HG02759 (cell line): ENCODE results near the gene ADAM17.
A peak's percentile ranks its signal among the peaks of the same experiment; 100 is the strongest.

Source experiments
- ATAC-seq: cut with Tn5 transposase; IDR thresholded peaks from one replicate; pipeline ENCODE4 v1.9.1; 2021; ENCODE audit warnings: mild to moderate bottlenecking, moderate library complexity; ENCODE audit not compliant: unreplicated experiment

ADAM17 gene

DNA sequence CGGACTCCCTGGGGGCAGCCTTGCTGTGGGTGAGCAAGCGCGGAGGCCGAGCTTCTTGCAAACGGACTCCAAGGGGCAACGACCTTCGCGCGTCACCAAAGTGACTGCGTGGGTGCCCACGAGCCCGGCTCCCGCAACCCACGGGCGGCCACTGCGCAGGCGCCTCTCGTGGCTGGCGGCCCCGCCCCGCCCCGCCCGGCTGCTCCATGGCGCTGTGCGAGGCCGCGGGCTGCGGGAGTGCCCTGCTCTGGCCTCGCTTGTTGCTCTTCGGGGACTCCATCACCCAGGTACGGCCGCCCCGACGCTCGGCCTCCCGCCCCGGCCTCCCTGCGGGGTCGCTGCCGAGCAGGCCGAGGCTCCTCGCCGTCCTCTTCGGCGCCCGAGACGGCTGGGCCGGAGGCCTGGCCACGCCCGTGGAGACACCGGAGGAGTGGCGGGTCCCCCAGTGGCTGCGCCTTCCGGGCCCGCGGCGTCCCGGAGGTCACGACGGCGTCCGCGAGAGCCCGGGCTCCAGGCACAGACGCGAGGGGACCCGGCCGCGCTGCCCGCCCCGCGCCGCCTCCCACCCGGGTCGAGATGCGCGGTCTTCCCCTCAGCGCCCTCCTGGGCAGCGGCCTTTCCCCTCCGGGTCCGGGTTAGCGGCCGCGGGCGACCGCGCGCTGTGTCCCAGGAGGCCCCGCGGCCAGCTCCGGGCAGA is 81.1 kb downstream of the ADAM17 start, which contains the start of gene IAH1:
IAH1 (plus strand) TSS at position 191 of the 697 bp plus-strand sequence; CDS start at position 207, 16 bp downstream.
- peak; percentile 73 for ATAC-seq

DNA sequence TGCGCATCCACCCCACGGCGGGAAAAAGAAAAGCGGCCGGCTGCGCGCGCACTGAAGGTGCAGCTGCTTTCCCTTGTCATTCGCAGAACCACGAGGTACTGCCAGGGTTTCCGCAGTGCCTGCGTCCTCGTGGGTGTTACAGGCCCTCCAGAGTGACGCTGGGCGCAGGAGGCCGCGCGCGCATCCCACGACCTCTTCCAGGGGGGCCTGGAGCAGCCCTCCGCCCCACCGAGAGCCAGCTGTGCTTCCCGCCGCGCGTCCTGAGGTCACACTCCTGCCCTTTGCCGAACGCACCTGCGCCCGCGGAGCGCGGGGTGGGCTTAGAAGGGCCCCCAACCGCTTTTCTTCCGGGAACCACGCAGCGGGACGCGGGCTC is 81.7 kb downstream of the ADAM17 start:
- ATAC-seq: peak; percentile 30

DNA sequence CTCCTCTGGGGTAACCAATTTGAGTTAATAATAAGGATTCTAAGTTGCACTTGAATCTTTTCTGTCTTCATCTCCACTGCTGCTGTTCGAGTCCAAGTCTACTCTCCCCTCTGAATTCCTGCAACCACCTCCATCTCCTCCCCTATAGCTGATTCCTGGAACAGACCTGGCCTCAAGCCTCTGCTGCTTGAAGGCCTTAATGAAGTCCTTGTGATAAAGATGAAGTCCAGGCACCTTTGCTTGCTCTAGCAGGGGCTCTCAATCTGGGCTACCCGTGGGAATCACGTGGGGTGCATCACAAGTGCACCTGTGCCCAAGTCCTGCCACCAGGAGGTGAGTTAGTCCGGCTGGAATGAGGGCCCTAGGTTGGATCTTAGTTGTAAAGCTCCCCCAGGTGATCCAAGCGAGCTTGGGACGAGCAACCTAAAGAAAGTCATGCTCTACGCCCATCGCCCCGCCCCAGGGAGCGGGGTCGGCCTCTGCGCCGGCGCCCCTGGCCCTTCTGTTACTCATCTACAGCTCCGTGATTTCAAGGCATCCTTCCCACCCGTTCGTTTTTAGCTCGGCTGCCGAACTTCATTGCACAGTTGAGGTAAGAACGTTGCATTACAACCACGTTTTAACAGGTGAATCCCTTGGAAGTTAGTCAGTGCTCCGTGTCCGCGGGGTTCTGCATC is 82.2 kb downstream of the ADAM17 start:
- no peak for ATAC-seq

DNA sequence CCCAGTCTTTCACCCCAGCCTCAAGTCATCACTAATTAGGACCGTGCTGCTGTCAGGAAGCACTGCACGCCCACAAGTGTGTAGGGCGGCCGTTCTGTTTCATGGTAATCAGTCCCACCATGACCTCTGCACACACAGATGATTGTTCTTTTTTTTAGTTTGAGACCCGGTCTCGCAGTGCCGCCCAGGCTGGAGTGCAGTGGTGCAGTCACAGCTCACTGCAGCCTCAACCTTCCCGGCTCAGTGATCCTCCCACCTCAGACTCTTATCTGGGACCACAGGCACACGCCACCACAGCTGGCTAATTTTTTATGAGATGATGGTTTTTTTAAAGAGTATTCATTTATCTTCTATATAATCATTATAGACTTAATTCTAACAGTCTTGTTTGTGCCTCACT is 83.1 kb downstream of the ADAM17 start:
- ATAC-seq: no peak

DNA sequence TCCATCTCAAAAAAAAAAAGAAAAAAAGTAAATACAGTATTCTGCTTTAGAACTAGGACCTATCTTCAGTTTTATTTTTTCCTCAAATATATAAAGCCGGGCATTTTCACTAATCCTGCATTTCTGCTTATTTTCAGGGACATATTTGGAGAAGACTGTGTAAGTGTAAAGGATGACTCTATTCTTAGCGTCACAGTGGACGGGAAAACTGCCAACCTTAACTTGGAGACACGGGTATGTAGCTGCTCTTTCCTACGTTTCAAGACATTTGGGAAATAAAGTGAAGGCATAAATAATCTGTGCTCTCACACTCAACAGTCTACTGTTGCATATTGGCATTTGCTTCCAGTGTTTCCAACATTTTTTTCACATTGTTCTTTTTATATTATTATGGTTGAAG is 84.4 kb downstream of the ADAM17 start:
- ATAC-seq: no peak

DNA sequence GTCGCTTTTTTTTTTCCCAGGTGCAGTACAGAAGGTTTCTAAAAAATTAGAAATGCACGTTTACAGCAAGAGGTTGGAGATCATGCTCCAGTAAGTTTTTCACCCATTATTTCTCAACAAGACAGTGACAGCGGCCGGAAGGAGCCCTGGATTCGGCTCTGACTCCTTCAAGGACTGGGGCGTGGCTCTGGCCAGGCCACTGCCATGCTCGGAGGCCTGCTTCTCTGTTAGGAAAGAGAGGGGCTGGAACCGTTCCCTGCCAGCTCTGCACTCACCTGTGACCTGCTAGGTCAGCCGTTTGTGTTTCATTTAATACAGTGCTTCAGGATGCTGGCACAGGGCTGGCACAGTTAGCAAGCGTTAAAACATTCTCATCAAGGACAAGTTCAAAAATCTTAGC is 87.9 kb downstream of the ADAM17 start:
- no peak for ATAC-seq

DNA sequence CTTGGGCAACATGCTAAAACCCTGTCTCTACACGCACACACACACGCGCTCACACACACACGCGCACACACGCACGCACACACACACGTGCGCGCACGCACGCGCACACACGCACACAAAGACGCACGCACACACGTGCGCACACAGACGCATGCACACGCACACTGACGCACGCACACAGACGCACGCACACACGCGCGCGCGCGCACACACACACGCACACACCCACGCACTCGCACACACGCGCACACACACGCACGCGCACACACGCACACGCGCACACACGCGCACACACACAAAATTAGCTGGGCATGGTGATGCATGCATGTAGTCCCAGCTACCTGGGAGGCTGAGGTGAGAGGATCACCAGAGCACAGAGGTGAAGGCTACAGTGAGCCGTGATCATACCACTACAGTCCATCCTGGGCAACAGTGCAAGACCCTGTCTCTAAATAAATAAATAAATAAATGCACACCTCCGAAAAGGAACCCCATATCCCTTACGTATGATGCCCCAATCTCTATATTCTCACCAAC is 89.4 kb downstream of the ADAM17 start:
- no peak for ATAC-seq

DNA sequence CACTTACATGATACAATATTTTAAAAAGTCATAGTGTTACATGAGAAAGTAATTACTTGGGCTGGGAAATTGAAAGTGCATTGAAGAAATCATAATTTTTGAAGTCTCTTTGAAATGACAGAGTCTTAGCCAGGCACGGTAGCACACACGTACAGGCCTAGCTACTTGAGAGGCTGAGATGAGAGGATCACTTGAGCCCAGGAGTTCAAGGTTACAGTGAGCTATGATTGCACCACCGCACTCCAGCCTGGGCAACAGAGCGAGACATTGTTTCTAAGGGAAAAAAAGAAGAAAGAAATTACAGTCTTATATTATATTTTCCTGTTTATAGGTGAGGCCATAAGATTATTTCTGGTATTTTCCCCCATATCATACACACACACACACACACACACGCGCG is 90.5 kb downstream of the ADAM17 start:
- no peak for ATAC-seq

DNA sequence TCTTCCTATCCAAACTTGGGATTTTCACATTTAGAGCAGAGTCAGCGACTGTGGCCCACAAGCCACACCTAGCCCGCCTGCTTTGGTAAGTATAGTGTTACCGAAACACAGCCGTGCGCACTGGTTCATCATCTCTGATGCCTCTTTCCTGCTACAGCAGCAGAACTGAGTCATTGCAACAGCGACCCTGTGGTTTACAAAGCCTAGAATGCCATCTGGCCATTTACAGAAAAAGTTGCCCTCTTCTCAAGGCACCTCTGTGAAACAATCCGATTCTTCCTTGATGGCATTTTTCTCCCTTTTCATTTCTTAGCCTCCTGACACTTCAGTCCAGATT is 92.0 kb downstream of the ADAM17 start:
- ATAC-seq: no peak

DNA sequence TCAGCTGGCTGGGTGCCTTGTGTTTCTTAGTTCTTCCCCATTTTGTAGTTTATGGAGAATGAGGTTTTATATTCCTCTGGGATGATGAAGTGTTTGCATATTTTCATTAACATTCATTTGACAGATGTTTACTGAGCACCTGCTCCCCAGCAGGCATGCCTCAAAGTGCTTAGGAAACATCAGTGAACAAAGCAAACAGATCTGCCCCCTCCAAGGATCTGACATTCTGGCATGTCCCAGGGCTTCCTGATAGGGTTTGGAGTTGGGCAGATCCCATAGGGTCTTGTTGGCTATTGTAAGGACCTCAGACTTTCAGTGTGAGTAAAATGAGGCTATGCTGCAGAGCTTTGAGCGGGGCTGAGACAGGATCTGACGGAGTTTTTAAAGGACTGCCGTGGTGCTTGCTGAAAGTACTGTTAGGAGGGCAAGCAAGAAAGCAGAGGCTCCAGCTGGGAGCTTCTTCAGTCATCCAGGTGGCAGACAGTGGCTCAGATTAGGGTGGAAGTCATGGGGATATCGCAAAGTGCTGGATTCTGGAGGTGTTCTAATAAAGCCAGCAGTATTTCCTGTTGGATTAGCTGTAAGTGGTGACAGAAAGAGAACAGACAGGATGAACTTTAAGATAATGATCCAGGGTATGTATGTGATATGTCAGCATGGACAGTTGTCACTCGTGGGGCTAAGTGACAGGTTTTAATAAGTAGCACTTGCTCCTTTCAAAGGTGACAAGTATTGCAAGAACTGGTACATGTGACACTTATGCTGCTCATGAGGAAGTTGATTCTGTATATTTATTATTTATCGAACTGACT is 92.5 kb downstream of the ADAM17 start:
- ATAC-seq: no peak

DNA sequence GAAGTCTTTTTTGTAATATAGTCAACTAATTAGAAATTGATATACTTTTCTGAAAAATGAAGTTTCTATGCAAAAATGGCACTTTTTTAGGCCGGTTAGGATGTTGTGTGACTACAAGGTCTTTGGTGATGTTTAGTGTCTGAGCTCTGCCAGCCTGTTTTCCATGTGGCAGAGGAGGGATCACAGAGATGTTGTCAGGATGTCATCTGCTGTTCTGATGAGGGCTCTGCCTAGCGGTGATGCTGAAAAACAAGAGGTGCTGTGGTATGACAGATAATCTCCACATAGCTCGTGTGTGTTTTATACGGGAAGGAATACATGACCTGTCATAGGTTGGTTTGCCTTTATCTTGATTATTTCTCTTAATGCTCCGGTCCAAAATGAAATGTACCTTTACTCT is 93.3 kb downstream of the ADAM17 start:
- no peak for ATAC-seq

DNA sequence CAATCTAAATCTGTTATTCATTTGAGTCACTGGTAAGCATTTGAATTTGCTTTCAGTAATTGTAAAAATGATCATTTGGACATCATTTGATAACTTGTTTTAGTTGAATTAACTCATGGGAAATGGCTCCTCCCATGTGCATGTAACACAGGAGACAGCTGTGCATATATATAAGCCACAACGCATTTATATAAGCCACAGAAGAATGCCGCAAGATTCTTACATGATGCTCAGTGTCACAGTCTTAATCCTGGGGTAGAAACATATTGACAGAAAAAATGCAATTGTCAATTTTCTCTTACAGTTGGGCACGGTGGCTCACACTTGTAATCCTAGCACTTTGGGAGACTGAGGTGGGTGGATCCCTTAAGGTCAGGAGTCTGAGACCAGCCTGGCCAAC is 94.6 kb downstream of the ADAM17 start:
- no peak for ATAC-seq

DNA sequence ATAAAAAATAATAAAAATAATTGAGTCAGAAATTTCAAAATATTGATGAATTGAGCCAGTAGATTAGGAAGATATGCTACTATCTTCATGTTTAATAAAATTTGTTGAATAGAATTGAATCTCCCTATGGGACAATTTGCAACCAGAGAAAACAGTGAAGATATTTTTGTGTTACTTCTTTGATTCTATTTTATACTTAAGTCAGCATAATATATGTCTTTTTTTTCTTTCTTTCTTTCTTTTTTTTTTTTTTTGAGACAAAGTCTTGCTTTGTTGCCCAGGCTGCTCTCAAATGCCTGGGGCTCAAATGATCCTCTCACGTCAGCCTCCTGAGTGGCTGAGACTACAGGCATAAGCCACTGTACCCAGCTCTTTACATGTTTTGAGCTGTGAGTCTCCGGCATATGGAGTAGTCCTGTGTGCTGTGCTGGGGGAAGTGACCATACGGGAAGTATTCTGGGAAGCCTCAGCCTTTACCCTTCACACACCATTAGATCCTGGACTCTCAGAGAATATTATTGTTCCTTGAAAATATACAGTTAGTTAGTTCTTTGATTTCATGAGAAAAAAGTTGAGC is 95.1 kb downstream of the ADAM17 start:
- ATAC-seq: no peak

DNA sequence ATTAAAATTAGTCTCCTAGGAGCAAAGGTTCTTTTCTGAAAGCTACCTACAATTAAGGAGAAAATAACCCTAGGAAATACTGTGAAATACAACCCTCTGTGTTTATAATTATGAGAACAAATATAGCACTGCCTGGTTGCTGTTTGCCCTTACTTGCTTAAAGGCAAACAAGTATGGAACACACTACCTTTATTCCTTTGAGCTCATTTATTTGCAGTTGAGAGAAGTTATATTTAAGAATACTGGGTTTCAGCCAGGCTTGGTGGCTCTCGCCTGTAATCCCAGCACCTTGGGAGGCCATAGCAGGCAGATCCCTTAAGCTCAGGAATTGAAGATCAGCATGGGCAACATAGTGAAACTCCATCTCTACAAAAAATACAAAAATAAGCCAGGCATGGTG is 104.4 kb downstream of the ADAM17 start:
- no peak for ATAC-seq

DNA sequence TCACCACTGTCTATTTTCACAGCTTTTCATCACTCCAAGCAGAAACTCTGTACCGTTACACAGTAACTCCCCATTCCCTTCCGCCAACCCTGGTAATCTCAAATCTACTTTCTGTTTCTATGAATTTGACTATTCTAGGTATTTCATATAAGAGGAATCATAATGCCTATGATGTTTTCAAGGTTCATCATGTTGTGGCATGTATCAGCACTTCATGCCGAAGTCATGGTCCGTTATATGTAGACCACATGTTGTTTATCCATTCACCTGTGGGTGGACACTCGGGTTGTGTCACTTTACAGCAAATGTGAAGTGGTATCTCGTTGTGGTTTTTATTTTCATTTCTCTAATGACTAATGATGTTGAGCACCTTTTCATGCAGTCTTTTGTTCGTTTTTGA is 110.5 kb downstream of the ADAM17 start:
- no peak for ATAC-seq

DNA sequence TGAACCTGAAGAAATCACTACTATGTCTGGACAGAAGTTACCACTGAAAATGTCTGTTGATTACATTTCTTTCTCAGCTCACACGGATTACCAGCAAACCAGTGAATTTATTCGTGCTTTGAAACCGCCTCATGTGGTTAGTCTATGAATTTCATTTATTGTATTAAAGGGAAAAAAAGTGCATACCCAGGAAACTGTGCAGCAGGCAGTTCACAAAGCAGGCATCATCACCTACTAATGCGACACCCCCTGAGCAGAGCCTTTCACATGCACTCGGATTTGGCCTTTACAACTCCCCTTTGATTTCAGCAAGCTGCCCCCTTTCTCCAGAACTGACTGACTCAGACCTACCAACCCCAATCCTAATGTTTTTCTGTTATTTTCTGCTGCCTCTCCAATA is 112.1 kb downstream of the ADAM17 start:
- no peak for ATAC-seq

DNA sequence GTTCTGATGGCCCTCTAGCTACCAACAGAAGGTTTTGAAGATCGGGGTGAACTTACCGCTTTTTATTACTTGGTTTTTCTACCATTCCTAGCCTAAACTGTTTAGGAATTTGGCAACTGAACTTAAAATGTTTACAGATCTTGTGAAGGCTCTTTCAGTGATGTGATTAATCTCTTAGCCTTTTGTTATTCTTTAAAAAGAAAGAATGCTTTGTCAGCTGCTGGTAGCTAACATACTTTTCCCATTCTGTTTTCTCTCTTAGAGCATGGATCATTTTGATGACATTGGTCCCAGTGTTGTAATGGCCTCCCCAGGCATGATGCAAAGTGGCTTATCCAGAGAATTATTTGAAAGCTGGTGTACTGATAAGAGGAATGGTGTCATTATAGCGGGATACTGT is 114.1 kb downstream of the ADAM17 start:
- no peak for ATAC-seq

DNA sequence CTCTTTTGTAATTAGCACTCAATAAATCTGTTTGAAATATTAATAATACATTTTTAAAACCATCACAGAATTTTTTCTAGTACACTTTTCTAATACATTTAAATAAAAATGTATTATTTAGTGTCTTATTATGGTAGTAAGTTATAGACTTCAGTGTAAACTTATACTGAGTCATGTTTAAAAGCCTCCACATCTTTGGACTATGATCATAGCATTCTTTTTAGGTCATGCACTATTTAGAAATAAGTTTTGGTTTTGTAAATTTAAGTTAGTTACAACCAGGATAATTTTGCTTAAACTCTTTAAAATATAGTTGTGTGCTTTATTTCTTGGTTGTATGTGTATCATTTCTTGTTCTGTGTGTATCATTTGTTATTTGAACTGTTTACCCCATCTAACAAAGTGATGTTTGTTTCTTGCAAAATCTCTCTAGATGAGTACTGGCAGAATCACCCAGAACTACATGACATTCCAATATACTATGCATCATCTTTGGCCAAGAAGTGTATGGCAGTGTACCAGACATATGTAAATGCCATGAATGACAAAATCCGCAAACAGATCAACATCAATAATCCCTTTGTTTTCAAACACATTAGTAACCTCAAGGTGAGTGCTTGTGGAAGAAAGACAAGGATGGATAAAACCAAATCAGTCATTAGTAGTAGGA is 115.4 kb downstream of the ADAM17 start:
- ATAC-seq: no peak

DNA sequence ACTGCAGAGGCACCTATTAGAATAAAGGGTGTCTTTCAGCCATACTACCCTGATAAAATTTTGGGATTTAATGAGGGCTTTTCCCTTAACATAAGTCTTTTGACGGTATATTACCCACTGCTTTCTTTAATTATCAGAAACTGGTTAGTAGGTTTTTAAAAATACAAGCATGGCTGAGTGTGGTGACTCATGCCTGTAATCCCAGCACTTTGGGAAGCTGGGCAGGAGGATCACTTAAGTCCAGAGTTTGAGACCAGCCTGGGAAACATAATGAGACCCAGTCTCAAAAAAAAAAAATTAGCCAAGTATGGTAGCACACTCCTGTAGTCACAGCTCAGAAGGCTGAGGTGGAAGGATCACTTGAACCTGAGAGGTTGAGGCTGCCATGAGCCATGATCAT is 116.1 kb downstream of the ADAM17 start:
- ATAC-seq: no peak
